ENCODE measurements around the gene NFATC2.

DNA sequence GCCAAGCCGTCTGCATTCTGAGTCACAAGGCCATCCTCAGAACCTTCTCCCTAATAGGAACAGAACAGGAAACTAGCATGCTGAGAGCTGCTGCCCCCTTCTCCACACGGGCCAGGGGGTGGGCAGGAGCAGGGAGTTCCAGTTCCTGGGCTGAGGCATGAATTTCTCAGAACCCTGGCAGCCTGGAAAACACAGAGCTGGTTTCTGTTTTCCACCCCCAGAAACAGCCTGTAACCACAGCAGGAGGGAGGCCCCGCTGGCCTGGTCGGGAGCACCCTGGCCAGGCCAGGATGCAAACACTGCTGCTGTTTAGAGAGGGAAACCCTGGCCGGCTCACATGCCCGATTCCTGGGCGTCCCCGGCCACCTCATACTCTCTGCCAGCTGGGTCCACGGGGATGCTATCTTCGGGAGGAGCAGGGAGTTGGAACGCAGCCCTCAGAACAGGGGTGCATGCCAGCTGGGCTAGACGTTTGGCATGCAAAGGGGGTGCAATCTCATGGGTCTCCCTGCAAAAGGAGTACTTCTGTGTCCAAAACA is 130.1 kb downstream of the NFATC2 start:
- no peak for TF ChIP-seq CTCF (IDR thresholded peaks at IDR 0.05)
- TF ChIP-seq POLR2A (IDR thresholded peaks at IDR 0.05) = no peak
- no peak for TF ChIP-seq POLR2AphosphoS5 (IDR thresholded peaks at IDR 0.05)

All from breast epithelium (tissue), 3 donors.